ENCODE data around the gene PTPRT. TPM values are rescaled to one million over a fixed set of nuclear protein-coding genes. Genes with fewer than 3 reads are reported as not detected.

PTPRT gene
- total and polyA plus RNA-seq, 11 donors: 0.04 to 2.5 (median 0.25) TPM; not detected in 2

DNA sequence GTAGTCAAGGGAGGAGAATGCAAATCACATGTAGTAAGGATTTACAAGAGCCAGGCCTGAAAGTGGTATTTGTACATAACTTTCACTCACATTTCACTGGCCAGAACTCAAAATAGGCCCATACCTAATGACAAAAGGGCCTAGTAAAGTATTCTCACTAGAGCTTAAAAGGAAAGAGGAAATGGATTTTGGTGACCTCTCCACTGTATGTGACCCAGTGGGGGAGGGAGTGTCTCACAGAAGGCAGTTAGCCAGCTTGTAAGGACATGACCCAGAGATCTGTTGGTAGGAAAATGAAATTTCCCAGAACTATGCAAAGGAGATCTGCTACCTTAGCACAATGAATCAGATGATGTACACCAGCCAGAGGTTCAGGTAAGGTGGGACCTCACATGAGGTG lies 124.4 kb downstream of the PTPRT start:
- Histone ChIP-seq H3K4me1 (no peaks in the 10 kb centered on the region), H3K27me3 (no peaks in the 10 kb centered on the region), H3K27ac (no peak overlapping the region), H3K36me3 (no peaks in the 10 kb centered on the region), H3K9me3 (no peaks in the 10 kb centered on the region), H3K4me3 (no peak overlapping the region)
- ATAC-seq (no peak), DNase-seq (no peak)
- intact Hi-C loops (cut with DNase I): no loop called here
- TF ChIP-seq, protein P1, sequence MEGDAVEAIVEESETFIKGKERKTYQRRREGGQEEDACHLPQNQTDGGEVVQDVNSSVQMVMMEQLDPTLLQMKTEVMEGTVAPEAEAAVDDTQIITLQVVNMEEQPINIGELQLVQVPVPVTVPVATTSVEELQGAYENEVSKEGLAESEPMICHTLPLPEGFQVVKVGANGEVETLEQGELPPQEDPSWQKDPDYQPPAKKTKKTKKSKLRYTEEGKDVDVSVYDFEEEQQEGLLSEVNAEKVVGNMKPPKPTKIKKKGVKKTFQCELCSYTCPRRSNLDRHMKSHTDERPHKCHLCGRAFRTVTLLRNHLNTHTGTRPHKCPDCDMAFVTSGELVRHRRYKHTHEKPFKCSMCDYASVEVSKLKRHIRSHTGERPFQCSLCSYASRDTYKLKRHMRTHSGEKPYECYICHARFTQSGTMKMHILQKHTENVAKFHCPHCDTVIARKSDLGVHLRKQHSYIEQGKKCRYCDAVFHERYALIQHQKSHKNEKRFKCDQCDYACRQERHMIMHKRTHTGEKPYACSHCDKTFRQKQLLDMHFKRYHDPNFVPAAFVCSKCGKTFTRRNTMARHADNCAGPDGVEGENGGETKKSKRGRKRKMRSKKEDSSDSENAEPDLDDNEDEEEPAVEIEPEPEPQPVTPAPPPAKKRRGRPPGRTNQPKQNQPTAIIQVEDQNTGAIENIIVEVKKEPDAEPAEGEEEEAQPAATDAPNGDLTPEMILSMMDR (IDR thresholded peaks at IDR 0.05): no peak
- TF ChIP-seq POLR2A (IDR thresholded peaks at IDR 0.05): no peak

DNA sequence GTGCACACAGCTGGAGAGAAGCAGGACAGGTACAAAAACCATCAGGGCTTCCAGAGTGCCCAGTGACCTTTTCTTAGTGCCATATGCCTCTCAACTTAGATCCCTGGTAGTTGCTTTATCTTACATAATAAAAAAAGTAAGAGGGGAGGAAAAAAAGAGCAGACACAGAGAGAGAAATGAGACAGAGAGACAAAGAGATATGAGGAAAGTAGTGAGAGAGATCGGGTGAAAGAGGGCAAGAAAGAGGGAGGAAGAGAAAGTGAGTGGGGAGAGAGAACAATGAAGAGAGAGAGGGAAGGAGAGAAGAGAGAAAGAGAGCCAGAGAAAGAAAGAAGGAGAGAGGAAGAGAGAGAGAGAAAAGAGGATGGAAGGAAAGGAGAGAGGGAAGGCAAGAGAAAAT lies 131.6 kb downstream of the PTPRT start:
- Histone ChIP-seq H3K4me3 (no peak overlapping the region), H3K27me3 (no peaks in the 10 kb centered on the region), H3K27ac (no peak overlapping the region), H3K36me3 (no peaks in the 10 kb centered on the region), H3K9me3 (no peaks in the 10 kb centered on the region), H3K4me1 (no peaks in the 10 kb centered on the region)
- no peak for TF ChIP-seq POLR2A (IDR thresholded peaks at IDR 0.05)
- TF ChIP-seq, protein P1 (IDR thresholded peaks at IDR 0.05): no peak
- intact Hi-C loops (cut with DNase I): no loop called here
- DNase-seq (no peak), ATAC-seq (no peak)
- WGBS, 4 donors: 68 to 86% (median 80%) methylated on average over 1 of the region's 1 CpG

DNA sequence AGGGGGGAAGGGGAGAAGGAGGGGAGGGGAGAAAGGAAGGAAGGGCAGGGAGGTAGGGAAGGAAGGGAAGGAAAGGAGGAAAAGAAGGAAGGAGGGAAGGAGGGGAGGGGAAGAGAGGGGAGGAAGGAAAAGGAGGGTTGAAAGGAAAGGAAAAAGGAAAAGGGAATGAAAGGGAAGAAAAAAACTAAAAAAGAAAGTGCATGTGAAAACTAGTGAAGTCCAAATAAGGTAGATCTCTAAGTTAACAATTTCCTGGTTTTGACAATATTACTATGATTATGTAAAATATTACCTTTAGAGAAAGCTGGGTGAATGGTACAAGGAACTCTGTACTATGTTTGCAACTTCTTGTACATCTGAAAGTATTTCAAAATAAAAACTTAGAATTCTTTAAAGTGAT lies 132.4 kb downstream of the PTPRT start:
- intact Hi-C loops (cut with DNase I): no loop called here
- DNase-seq (no peak), ATAC-seq (no peak)
- no peak for TF ChIP-seq POLR2A (IDR thresholded peaks at IDR 0.05)
- TF ChIP-seq, protein P1 (IDR thresholded peaks at IDR 0.05): no peak
- Histone ChIP-seq H3K27ac (no peak overlapping the region), H3K9me3 (no peaks in the 10 kb centered on the region), H3K4me3 (no peak overlapping the region), H3K4me1 (no peaks in the 10 kb centered on the region), H3K36me3 (no peaks in the 10 kb centered on the region), H3K27me3 (no peaks in the 10 kb centered on the region)

DNA sequence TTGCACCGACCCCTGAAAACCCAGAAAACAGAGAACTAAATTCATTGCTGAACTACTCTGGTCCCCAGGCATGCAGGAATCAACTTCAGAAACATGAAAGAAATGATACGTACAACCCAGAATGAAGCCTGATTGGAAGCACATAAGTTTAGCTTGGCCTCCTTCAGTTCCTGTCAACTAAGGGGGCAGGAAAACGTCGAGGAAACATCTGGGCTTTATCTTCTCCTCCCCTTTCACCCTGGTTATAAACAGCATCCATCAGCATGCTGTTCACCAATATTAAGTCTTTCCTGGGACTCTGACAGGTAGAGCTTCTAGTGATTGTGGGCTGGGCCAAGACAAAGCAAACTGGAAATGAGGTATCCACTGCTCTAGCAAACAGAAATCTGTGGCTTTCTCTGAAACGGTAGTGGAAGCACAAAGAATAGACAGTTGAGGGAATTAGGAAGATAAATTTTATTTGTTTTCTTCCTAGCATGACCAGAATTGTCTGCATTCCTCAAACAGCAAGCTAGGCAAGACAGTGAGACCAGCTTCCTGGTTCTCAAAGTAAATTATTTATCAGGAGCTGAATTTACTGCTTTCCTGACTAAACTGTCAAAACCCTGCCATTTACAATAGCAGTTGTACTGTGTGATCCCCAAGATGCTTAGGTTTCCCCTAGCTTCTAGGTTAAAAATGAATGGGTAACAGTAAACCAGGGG lies 134.4 kb downstream of the PTPRT start:
- no peak for DNase-seq
- no peak for ATAC-seq
- H3K9me3 ChIP-seq: no peaks in the 10 kb centered on the region
- no peaks in the 10 kb centered on the region for H3K36me3 ChIP-seq
- H3K4me3 ChIP-seq: no peak overlapping the region
- H3K4me1 ChIP-seq: no peaks in the 10 kb centered on the region
- H3K27ac ChIP-seq: no peak overlapping the region
- 25 to 31% (median 30%) methylated on average over 5 of the region's 5 CpGs for WGBS, 4 donors
- no peaks in the 10 kb centered on the region for H3K27me3 ChIP-seq
- TF ChIP-seq, protein P1 (IDR thresholded peaks at IDR 0.05): no peak
- TF ChIP-seq POLR2A (IDR thresholded peaks at IDR 0.05): no peak
- intact Hi-C loops (cut with DNase I): no loop called here
